ENCODE measurements around the gene NDUFAF8.
"Not testable (repeated sequence)": the region's sequence is repeated elsewhere in the genome, so short reads cannot be mapped to it uniquely, and the experiment has no call there.

Gene NDUFAF8

GRCh38 chr17:81219476-81220180 is 19.5 kb upstream of the NDUFAF8 start:
- no peak for DNase-seq (ENCODE audit: extremely low read depth, low read depth)
- TF ChIP-seq CTCF (IDR thresholded peaks at IDR 0.05; ENCODE audit: low read depth, low read length): no peak

DNA sequence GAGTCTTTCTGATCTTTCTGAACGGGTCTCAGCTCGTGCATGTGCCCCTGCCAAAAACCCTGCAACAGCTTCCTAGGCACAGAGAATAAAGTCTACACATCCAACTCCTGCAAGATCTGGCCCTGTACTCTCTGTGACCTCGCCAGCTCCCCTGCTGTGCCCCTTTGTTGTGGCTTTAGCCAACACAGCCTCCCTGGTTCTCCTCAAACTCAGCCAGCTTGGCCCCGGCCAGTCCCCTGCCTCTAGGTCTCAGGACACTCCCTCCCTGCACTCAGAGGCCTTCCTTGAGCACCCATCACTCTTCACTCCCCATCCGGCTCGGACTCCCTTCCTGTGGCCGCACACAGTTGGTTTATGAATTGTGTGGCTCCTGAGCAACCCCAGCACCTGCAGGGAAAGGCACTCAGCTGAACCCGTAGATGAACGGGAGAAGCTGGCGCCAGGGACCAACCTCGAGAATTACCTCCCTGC is 17.7 kb upstream of the NDUFAF8 start:
- no peak for TF ChIP-seq CTCF (IDR thresholded peaks at IDR 0.05; ENCODE audit: low read depth, low read length)
- no peak for DNase-seq (ENCODE audit: extremely low read depth, low read depth)

- no peak for DNase-seq (ENCODE audit: extremely low read depth, low read depth)
- no peak for TF ChIP-seq CTCF (IDR thresholded peaks at IDR 0.05; ENCODE audit: low read depth, low read length)
Measured at GRCh38 chr17:81221842-81222619, 17.1 kb upstream of the NDUFAF8 start.

DNA sequence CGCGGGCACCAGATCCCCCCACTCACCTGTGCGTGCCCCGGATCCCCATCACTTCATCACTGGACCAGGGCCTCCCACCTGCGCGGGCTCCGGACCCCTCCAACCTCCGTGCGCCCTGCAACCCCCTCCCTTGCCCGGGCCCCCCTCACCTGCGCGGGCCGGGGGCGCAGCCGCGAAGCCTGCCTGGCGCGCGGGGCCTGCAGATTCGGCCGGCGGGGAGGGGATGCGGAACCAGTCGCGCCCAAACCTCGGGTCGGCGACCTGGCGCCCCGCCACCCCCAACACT is 16.6 kb upstream of the NDUFAF8 start:
- no peak for DNase-seq (ENCODE audit: extremely low read depth, low read depth)
- TF ChIP-seq CTCF (IDR thresholded peaks at IDR 0.05; ENCODE audit: low read depth, low read length): no peak

DNA sequence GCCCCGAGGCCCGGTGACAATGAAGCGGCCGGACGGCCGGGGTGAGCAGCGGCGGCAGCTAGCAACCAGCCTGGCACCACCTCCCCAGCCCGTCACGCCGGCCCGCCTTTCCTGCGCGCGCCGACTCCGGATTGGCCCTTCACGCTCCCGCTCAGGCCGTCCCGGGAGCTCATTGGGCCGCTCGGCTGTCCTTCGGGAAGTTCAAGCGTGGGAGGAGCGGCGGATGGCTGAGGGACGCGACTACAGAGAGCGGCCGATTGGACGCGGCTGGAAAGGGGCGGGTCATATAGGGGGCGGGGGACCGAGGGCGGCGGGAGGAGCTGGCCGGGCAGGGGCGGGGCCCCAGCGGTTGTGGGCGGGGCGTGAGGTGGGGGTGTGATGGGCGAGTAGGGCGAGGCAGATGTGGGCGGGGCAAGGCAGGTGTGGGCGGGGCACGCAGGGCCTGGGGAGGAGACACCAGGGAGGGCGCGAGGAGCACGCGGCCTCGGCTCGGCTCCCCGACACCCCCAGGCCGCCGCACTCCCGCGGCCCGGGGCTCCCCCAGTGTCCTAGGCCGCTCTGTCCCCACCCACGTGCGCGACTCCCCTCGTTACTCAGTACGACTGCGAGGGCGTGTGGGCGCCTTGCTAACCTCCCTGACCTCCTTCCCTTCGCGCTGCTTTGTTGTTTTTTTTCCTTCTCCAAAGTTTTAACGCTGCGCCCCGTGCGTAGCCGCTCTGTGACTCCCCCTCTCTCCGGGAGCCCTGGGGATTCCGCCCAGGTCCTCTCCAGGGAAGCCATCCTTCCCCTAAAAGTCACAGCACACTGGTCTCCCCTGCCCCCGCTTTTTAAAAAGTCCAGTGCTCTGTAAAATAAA is 16.0 kb upstream of the NDUFAF8 start, which contains the start of gene CEP131:
CEP131 (minus strand) TSS at position 60 of the 856 bp plus-strand sequence. CDS start 2,909 bp downstream, outside the sequence.
- TF ChIP-seq CTCF (IDR thresholded peaks at IDR 0.05; ENCODE audit: low read depth, low read length): no peak
- DNase-seq (ENCODE audit: extremely low read depth, low read depth): peak; percentile 96

DNA sequence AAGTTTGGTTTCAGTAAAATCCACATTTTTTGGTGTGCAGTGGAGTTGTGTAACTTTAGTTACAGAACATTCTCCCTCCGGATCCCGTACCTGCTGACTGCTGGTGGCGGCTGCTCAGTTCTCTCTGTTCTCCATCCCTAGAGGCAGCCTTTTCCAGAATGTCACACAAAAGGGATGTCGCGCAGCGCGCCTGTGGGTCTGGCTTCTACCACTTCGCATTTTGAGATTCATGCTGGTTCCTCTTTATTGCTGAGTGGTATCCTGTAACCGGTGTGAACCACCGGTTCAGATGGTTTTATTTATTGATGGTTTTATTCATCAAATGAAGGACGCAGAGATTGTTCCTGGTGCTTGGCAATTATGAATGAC is 15.4 kb upstream of the NDUFAF8 start:
- no peak for TF ChIP-seq CTCF (IDR thresholded peaks at IDR 0.05; ENCODE audit: low read depth, low read length)
- DNase-seq (ENCODE audit: extremely low read depth, low read depth): no peak

DNA sequence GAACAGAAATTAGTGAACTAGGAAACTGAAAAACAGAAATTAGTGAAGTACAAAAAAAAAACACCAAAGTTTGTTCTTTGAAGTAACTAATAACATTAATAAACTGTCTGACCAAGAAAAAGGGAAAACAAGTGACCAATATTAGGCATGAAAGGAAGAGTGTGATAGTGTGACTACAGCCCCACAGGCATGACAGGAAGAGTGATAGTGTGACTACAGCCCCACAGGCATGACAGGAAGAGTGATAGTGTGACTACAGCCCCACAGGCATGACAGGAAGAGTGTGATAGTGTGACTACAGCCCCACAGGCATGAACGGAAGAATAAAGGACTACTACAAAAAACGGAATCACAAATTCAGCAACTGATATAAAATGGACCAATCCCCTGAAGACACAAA is 11.5 kb upstream of the NDUFAF8 start:
- DNase-seq (ENCODE audit: extremely low read depth, low read depth): not testable (repeated sequence)
